Loucy (cell line): ENCODE measurements around the gene PRDM2.

Experiments
- H2AFZ ChIP-seq: fragments of 200-600 bp; sonication (generic); 2 replicates; pipeline ENCODE4 v1.6.0; 2016; ENCODE audit warnings: antibody characterized with exemption, mild to moderate bottlenecking, low read length, moderate library complexity
- H3F3A ChIP-seq: fragments of 200-600 bp; 2 replicates; pipeline ENCODE4 v1.6.0; 2016; ENCODE audit warnings: antibody characterized with exemption, low read depth, mild to moderate bottlenecking
- H3K27me3 ChIP-seq: fragments of 200-600 bp; sonication (generic); 2 replicates; pipeline ENCODE4 v1.6.1; 2014; ENCODE audit warnings: low read length, mild to moderate bottlenecking; ENCODE audit not compliant: insufficient read depth, poor library complexity, severe bottlenecking
- H3K36me3 ChIP-seq: fragments of 200-600 bp; sonication (generic); 2 replicates; pipeline ENCODE4 v1.6.1; 2016; ENCODE audit warnings: low read length; ENCODE audit not compliant: insufficient read depth
- H3K4me1 ChIP-seq: fragments of 200-600 bp; sonication (generic); 2 replicates; pipeline ENCODE4 v1.5.1; 2014; ENCODE audit warnings: low read length, mild to moderate bottlenecking; ENCODE audit not compliant: insufficient read depth, poor library complexity, severe bottlenecking
- H3K4me2 ChIP-seq: fragments of 200-600 bp; sonication (generic); 2 replicates; pipeline ENCODE4 v1.6.0; 2014; ENCODE audit warnings: antibody characterized with exemption, low read length, low read depth, mild to moderate bottlenecking; ENCODE audit not compliant: poor library complexity, severe bottlenecking
- H3K4me3 ChIP-seq: fragments of 200-600 bp; sonication (generic); 2 replicates; pipeline ENCODE4 v1.5.1; 2014; ENCODE audit warnings: low read length, mild to moderate bottlenecking, mixed read lengths; ENCODE audit not compliant: poor library complexity, severe bottlenecking
- H3K79me2 ChIP-seq: fragments of 200-600 bp; sonication (generic); 2 replicates; pipeline ENCODE4 v1.6.1; 2014; ENCODE audit warnings: low read length; ENCODE audit not compliant: insufficient read depth
- H3K9ac ChIP-seq: fragments of 200-600 bp; sonication (generic); 2 replicates; pipeline ENCODE4 v1.6.0; 2014; ENCODE audit warnings: mild to moderate bottlenecking, low read depth, low read length, moderate library complexity; ENCODE audit not compliant: poor library complexity, severe bottlenecking
- H3K9me2 ChIP-seq: fragments of 200-600 bp; sonication (generic); replicated peaks from 2 replicates; pipeline ENCODE4 v1.6.1; 2016; ENCODE audit warnings: low read depth, low read length, mixed read lengths
- H3K9me3 ChIP-seq: fragments of 200-600 bp; sonication (generic); 2 replicates; pipeline ENCODE4 v1.6.1; 2014; ENCODE audit warnings: mild to moderate bottlenecking, antibody characterized with exemption, low read length, low read depth; ENCODE audit not compliant: insufficient read depth
- H4K20me1 ChIP-seq: fragments of 200-600 bp; sonication (generic); 2 replicates; pipeline ENCODE4 v1.6.0; 2014; ENCODE audit warnings: antibody characterized with exemption, low read length, mild to moderate bottlenecking; ENCODE audit not compliant: insufficient read depth, poor library complexity, severe bottlenecking
- CTCF ChIP-seq: fragments of 200-600 bp; sonication (generic); conservative IDR thresholded peaks from 2 replicates; pipeline ENCODE4 v1.5.1; 2014; ENCODE audit warnings: mild to moderate bottlenecking, antibody characterized with exemption, low read length
- EZH2phosphoT487 ChIP-seq: fragments of 200-600 bp; IDR thresholded peaks from 2 replicates; pipeline ENCODE4 v1.6.1; 2018; ENCODE audit warnings: antibody characterized with exemption, mild to moderate bottlenecking, moderate library complexity, borderline replicate concordance

Gene PRDM2

GRCh38 chr1:13836136-13836535, 136.1 kb downstream of the PRDM2 start:
- H3K27me3 ChIP-seq, result no peaks in the 10 kb centered on the region
- H2AFZ ChIP-seq, result no peak overlapping the region
- H3K4me3 ChIP-seq, result no peak overlapping the region
- no peaks in the 10 kb centered on the region for H4K20me1 ChIP-seq
- H3K36me3 ChIP-seq, result no peaks in the 10 kb centered on the region
- no peaks in the 10 kb centered on the region for H3K79me2 ChIP-seq
- H3K9ac ChIP-seq, result no peak overlapping the region
- no peaks in the 10 kb centered on the region for H3K9me3 ChIP-seq
- H3K4me2 ChIP-seq, result no peak overlapping the region
- no peaks in the 10 kb centered on the region for H3F3A ChIP-seq
- no peaks in the 10 kb centered on the region for H3K9me2 ChIP-seq
- H3K4me1 ChIP-seq, result no peaks in the 10 kb centered on the region
- TF ChIP-seq EZH2phosphoT487, result no peak
- TF ChIP-seq CTCF, result no peak

- H3K79me2 ChIP-seq, result no peaks in the 10 kb centered on the region
- H3K4me3 ChIP-seq, result no peak overlapping the region
- TF ChIP-seq CTCF (no peak), EZH2phosphoT487 (no peak)
- no peak overlapping the region for H2AFZ ChIP-seq
- no peaks in the 10 kb centered on the region for H3K9me2 ChIP-seq
- no peak overlapping the region for H3K9ac ChIP-seq
- no peaks in the 10 kb centered on the region for H3K36me3 ChIP-seq
- H3K4me1 ChIP-seq, result no peaks in the 10 kb centered on the region
- H3K27me3 ChIP-seq, result no peaks in the 10 kb centered on the region
- no peaks in the 10 kb centered on the region for H3K9me3 ChIP-seq
- H4K20me1 ChIP-seq, result no peaks in the 10 kb centered on the region
- H3K4me2 ChIP-seq, result no peak overlapping the region
- H3F3A ChIP-seq, result no peaks in the 10 kb centered on the region
Observed at GRCh38 chr1:13836631-13837030, 136.6 kb downstream of the PRDM2 start.

- no peaks in the 10 kb centered on the region for H3K36me3 ChIP-seq
- no peaks in the 10 kb centered on the region for H3K9me3 ChIP-seq
- no peak overlapping the region for H3K4me2 ChIP-seq
- no peaks in the 10 kb centered on the region for H3K27me3 ChIP-seq
- H2AFZ ChIP-seq, result no peak overlapping the region
- no peak for TF ChIP-seq EZH2phosphoT487
- no peak for TF ChIP-seq CTCF
- H3K79me2 ChIP-seq, result no peaks in the 10 kb centered on the region
- H4K20me1 ChIP-seq, result no peaks in the 10 kb centered on the region
- no peaks in the 10 kb centered on the region for H3K4me1 ChIP-seq
- no peak overlapping the region for H3K4me3 ChIP-seq
- H3K9ac ChIP-seq, result no peak overlapping the region
- H3F3A ChIP-seq, result no peaks in the 10 kb centered on the region
- no peaks in the 10 kb centered on the region for H3K9me2 ChIP-seq
Observed at GRCh38 chr1:13838236-13838635, 138.2 kb downstream of the PRDM2 start.
